ENCODE data around the gene VAPA. TPM values are rescaled to one million over a fixed set of nuclear protein-coding genes. Genes with fewer than 3 reads are reported as not detected.

VAPA gene
- polyA plus RNA-seq, 1 experiment, result 170 TPM

DNA sequence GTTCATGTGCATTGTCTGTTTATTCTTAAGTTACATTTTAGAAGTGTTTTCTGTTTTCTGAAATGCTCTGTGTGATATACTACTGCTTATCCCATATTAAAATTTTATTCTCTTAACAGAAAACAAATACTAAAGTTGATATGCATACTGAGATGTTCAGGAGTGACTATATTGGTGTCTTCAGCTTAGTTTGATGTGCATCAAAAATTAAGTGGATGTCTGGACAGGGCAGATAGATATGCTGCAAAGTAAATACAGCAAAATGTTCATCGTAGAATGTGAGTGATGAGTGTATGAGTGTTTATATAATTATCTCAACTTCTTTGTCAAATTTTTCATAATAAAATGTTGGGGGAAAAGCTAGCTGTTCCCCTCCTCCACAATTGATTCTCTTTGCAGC, 13.2 kb downstream of the VAPA start:
- Histone ChIP-seq H3K4me3 (ENCODE audit: low read depth, low read length) (no peak overlapping the region), H3K36me3 (ENCODE audit: control insufficient read depth, insufficient read depth, low read length) (no peaks in the 10 kb centered on the region), H3K27me3 (ENCODE audit: control insufficient read depth, insufficient read depth, low read length) (no peaks in the 10 kb centered on the region)
- no peak for DNase-seq (ENCODE audit: low read depth)
- TF ChIP-seq, protein P1, sequence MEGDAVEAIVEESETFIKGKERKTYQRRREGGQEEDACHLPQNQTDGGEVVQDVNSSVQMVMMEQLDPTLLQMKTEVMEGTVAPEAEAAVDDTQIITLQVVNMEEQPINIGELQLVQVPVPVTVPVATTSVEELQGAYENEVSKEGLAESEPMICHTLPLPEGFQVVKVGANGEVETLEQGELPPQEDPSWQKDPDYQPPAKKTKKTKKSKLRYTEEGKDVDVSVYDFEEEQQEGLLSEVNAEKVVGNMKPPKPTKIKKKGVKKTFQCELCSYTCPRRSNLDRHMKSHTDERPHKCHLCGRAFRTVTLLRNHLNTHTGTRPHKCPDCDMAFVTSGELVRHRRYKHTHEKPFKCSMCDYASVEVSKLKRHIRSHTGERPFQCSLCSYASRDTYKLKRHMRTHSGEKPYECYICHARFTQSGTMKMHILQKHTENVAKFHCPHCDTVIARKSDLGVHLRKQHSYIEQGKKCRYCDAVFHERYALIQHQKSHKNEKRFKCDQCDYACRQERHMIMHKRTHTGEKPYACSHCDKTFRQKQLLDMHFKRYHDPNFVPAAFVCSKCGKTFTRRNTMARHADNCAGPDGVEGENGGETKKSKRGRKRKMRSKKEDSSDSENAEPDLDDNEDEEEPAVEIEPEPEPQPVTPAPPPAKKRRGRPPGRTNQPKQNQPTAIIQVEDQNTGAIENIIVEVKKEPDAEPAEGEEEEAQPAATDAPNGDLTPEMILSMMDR (IDR thresholded peaks at IDR 0.05; ENCODE audit: insufficient read depth, low read depth, low read length), result no peak
- CTCF ChIA-PET, result no interaction called here
- POLR2A ChIA-PET, result no interaction called here

DNA sequence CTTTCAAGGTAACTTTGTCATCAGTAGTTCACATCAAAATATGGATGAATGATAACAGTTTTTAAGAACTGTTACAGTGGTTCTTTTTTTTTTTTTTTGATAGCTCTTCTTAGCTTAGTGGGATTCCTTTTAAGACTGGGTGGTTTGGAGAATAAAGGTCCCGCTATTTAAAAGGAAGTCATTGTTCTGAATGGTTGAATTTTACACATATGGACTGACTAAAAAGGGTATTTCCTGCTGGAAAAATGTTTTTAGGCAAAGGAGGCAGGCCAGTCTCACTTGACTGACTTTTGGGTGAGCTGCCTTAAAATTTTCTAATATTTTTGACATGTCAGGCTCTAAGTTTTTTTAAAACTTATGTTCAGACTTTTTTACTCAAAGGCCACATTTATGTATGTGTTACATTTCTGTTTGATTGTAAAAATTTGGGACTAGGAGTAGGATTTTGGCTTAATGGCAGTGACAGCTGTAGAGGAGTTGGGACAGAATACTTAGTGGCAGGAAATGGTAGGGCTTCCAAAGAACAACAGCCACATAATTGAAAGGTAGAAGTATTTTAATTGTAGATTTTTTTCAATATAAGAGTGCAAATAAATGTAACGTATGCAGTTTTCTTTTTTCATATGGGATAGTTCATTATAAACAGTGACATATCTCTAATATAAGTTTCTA, 13.7 kb downstream of the VAPA start:
- Histone ChIP-seq H3K4me3 (ENCODE audit: low read depth, low read length) (no peak overlapping the region), H3K27me3 (ENCODE audit: control insufficient read depth, insufficient read depth, low read length) (no peaks in the 10 kb centered on the region), H3K36me3 (ENCODE audit: control insufficient read depth, insufficient read depth, low read length) (no peaks in the 10 kb centered on the region)
- ChIA-PET POLR2A (interaction anchor here (0.6 kb wide), 1 partner anchor 57 kb away, joined by 4 read pairs; no protein-coding TSS in a partner anchor), CTCF (no interaction called here)
- no peak for DNase-seq (ENCODE audit: low read depth)
- TF ChIP-seq, protein P1 (IDR thresholded peaks at IDR 0.05; ENCODE audit: insufficient read depth, low read depth, low read length), result no peak

GRCh38 chr18:9928646-9929259, 14.9 kb downstream of the VAPA start:
- ChIA-PET CTCF (no interaction called here), POLR2A (no interaction called here)
- TF ChIP-seq, protein P1 (IDR thresholded peaks at IDR 0.05; ENCODE audit: insufficient read depth, low read depth, low read length), result no peak

DNA sequence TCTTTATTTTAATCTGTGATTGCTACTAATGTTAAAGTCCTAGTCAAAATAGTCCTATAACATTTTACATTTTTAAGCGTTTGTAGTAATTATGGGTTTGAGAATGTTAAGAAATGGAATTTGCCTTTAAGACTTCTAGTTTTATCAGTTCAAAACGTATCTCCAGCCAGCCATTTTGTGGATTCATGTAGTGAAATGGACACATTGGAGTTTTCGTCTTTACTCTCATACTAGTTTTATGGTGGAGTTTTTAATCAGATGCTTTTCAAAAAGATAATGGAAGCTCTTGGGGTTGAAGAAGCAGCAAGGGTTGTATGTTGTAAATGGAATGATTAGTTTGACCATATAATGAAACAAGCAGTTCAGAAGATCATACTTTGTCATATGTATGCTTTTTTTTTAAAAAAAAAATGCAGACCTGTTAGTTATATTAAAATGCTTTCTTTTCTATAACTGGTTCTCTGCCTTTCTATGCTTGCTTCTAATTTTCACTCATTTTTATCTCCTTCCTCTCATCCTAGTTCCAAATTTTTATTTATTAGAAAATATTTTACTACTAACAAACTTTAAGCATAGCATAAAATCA, 16.6 kb downstream of the VAPA start:
- Histone ChIP-seq H3K27me3 (ENCODE audit: control insufficient read depth, insufficient read depth, low read length) (no peaks in the 10 kb centered on the region), H3K36me3 (ENCODE audit: control insufficient read depth, insufficient read depth, low read length) (peaks cover 4% of the 10 kb centered on the region; the same call in 1 of the 2 replicates), H3K4me3 (ENCODE audit: low read depth, low read length) (no peak overlapping the region)
- POLR2A ChIA-PET, result no interaction called here
- DNase-seq (ENCODE audit: low read depth), result no peak
- TF ChIP-seq, protein P1 (IDR thresholded peaks at IDR 0.05; ENCODE audit: insufficient read depth, low read depth, low read length), result no peak
- CTCF ChIA-PET, result interaction anchor here (0.7 to 1.0 kb wide), 2 partner anchors 11 to 19 kb away, joined by 3 to 5 read pairs; no protein-coding TSS in a partner anchor

More at GRCh38 chr18:9928646-9929259, 14.9 kb downstream of the VAPA start:
- Histone ChIP-seq H3K27me3 (ENCODE audit: control insufficient read depth, insufficient read depth, low read length) (no peaks in the 10 kb centered on the region), H3K4me3 (ENCODE audit: low read depth, low read length) (no peak overlapping the region), H3K36me3 (ENCODE audit: control insufficient read depth, insufficient read depth, low read length) (peaks cover 4% of the 10 kb centered on the region; the same call in 1 of the 2 replicates)
- no peak for DNase-seq (ENCODE audit: low read depth)

GRCh38 chr18:9931146-9931545, 17.3 kb downstream of the VAPA start:
- DNase-seq (ENCODE audit: low read depth), result no peak
- Histone ChIP-seq H3K36me3 (ENCODE audit: control insufficient read depth, insufficient read depth, low read length) (peaks cover 4% of the 10 kb centered on the region; the same call in 1 of the 2 replicates), H3K4me3 (ENCODE audit: low read depth, low read length) (no peak overlapping the region), H3K27me3 (ENCODE audit: control insufficient read depth, insufficient read depth, low read length) (no peaks in the 10 kb centered on the region)
- ChIA-PET POLR2A (no interaction called here), CTCF (no interaction called here)
- TF ChIP-seq, protein P1 (IDR thresholded peaks at IDR 0.05; ENCODE audit: insufficient read depth, low read depth, low read length), result no peak
